NCI-H2107 treated with DMSO at 0.1 percent for 48 hours (cell line): ENCODE measurements around the gene MMP28.

Source experiments
- DNase-seq: peaks from one replicate; lab custom pipeline; 2025; ENCODE audit not compliant: unreplicated experiment; lab: John Stamatoyannopoulos, UW

MMP28 gene

DNA sequence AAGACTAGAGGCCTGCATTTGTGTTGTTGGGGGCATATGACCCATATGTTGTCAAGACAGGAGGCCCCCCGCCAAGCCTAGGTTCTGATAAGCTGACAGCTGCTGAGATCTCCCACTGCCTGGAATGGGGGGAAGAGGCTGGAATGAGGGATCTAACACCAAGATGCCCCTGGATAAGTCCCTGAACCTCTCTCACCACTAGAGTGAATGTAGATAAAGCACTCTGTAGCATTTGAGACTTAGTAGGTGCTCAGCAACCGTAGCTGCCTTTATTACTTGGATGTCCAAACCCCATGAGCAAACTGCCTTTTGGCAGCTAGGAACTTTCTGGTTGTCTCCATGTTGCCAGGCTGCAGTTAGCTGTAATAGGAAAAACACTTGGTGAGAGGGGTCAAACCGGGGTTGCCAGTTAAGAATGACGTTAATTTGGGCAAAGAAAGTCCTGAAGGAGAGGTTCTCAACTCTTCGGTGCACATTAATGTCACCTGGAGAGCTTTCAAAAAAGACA, 68.4 kb downstream of the MMP28 start:
- no peak for DNase-seq

DNA sequence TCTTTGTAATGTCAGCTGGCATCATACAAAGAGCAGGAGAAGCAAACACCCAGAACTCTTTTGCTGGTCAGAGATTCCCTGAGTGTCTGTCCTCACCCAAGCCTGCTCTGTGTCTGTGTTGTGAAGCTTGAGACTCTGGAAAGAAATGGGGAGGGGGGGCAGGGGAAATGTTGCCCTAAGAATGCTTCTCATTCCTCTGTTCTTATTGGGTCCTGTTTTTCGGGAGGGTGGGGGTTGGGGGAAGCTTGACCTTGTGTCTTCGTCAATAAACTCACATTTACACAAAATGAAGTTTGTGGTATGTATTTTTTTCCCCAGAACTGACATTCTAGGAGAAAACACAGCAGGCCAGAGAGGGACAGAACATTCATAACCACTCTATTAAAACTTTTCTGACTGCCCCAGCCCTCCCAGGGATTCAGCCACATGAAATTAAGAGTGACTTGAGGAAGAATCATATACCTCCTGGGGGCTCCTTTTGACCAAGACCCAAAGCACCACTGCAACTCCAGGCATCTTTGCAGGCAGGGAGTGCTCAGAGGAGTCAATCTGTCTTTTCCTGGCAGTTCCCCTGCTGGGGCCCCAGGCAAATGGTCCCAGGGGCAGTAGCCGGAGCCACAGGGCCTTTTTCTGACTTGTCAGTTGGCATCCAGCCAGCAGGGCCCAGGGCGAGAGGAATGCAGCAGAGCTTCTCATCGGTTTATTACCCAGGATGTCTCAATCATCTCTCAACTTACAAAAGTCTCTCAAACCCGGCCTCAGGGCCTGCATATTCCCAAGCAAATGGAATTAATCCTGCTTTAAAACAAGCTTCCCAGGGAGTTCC, 69.1 kb downstream of the MMP28 start:
- no peak for DNase-seq

DNA sequence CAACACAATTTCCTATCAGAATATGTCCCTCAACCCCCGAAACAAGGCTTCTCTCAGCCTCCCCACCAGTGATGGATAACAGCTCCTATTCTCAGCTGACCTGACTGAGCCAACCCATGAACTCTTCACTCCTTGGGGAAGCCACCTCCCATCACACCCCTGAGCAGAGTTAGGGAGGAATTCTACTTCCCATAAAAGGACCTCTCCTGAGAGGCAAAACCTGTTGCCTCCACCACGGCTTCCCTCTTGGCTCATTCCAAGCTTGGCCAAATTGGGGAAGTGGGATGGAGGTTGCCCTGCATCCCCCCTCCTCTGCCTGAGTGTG, 69.7 kb downstream of the MMP28 start:
- DNase-seq = no peak

DNA sequence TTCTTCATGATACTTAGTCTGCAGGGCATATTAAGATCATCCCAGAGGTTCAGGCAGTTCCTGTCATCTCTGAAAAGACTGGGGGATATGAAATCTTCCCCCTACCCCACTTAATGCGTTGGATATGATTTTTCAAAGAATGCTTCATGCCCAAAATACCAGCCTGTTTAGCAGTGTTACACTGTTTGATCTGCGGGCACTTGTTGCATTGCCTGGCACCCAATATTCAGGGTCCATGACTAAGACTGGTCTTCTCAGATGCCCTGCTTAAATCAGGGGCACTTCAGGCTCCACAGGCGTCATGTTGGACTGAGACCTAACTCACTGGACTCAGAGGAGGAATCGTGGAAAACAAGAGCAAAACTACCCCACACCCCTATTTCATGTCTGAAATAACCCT, 70.4 kb downstream of the MMP28 start:
- no peak for DNase-seq

DNA sequence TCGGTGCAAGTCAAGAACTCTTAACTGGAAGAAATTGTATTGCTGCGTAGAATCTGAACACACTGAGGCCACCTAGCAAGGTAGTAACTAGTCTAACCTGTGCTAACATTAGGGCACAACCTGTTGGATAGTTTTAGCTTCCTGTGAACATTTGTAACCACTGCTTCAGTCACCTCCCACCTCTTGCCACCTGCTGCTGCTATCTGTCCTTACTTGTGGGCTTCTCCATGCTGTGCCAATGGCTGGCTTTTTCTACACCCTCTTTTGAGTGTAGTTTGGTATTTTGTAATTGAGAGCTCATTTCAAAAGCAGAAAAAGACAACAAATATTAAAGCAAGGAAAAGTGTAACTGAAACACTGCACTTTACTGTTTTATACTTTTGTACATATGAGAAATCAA, 71.7 kb downstream of the MMP28 start:
- no peak for DNase-seq

DNA sequence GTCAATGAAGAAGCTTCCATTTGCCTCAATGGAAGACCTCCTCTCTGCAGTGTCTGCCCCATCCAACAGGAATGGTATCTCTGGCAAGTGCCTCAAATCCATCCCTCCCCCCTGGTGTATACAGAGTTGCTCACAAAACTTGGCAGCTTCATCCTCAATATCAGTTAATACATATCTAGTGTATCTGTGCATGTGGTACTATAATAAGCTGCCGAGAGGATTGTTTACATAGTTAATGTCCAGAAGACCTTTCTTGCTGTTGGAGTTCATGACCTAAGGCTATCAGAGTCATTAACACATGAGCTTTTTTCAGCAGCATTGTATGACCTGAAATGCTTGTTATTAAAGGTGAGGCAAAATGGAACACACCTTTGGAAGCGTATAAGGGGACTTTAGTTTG, 78.0 kb downstream of the MMP28 start:
- no peak for DNase-seq

DNA sequence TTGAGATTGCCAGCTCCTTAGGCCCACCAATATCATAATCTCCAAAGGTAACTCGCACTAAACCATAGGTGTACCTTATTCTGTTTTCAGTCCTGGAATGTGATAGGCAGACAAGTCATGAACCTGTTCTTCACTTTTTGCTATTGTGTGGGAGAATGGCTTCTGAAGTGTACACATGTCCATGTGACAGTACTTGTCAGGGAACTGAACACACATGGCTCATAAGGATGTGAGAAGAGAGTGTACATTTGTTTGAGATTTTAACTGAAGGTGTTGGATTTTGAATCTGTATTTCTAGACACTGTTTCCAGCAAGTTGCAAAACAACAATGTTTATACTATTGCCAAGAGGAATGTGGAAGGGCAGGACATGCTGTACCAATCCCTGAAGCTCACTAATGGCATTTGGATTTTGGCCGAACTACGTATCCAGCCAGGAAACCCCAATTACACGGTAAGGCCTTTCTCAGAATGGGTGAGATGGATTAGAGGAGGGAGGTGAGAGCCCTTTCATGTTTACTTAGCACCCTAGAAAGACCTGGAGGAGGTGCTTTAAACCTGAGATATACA, 78.5 kb downstream of the MMP28 start:
- no peak for DNase-seq

DNA sequence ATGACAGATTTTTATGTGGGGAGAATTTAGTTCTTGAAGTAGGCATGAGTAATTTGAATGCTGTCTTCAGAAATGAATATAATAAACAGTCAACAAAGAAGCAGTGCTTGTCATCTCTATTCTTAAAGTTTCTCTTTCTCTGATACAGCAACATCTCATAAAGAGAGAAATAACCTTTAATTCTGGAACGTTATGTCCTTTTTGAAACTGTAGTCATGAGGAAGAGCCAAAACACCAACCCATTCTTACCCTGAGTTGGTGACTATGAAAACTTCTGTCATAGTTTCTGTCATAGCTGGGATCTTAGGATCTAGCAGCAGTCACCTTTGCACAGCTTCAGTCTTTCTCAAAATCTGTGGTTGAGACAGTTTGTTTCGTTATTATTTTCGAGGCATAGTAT, 79.3 kb downstream of the MMP28 start:
- no peak for DNase-seq
